GM12801 (cell line): Measurements from ENCODE around the gene MAB21L1.

ENCODE experiments used
- TF ChIP-seq, protein P1 (sequence below): IDR thresholded peaks from one replicate; pipeline ENCODE4 v1.5.1; 2011; ENCODE audit warnings: control low read depth; ENCODE audit not compliant: insufficient read length; ENCODE audit errors: extremely low read depth

Gene MAB21L1

GRCh38 chr13:35465371-35465770, 11.1 kb downstream of the MAB21L1 start:
- TF ChIP-seq, protein P1, sequence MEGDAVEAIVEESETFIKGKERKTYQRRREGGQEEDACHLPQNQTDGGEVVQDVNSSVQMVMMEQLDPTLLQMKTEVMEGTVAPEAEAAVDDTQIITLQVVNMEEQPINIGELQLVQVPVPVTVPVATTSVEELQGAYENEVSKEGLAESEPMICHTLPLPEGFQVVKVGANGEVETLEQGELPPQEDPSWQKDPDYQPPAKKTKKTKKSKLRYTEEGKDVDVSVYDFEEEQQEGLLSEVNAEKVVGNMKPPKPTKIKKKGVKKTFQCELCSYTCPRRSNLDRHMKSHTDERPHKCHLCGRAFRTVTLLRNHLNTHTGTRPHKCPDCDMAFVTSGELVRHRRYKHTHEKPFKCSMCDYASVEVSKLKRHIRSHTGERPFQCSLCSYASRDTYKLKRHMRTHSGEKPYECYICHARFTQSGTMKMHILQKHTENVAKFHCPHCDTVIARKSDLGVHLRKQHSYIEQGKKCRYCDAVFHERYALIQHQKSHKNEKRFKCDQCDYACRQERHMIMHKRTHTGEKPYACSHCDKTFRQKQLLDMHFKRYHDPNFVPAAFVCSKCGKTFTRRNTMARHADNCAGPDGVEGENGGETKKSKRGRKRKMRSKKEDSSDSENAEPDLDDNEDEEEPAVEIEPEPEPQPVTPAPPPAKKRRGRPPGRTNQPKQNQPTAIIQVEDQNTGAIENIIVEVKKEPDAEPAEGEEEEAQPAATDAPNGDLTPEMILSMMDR = no peak

DNA sequence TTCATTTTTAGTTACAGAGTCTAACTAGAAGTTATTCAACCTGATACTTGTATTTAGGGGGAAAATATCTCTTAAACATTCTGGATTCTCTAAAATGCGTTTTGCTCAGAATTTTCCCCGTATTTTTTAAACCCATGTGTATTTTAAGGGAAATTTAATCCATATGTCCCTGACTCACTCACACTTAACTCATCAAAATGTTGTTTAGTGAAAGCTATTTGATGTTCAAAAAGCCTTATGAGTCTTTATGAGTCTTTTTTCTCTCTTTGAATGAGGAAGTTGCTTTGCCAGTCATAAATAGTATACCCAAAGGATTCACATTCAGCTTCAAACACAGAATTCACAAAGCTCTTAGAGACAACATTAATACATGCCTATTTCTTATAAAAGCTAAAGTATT, 16.4 kb downstream of the MAB21L1 start:
- TF ChIP-seq, protein P1 = no peak

- TF ChIP-seq, protein P1 = no peak
Observed at GRCh38 chr13:35457258-35457657, 19.2 kb downstream of the MAB21L1 start.

DNA sequence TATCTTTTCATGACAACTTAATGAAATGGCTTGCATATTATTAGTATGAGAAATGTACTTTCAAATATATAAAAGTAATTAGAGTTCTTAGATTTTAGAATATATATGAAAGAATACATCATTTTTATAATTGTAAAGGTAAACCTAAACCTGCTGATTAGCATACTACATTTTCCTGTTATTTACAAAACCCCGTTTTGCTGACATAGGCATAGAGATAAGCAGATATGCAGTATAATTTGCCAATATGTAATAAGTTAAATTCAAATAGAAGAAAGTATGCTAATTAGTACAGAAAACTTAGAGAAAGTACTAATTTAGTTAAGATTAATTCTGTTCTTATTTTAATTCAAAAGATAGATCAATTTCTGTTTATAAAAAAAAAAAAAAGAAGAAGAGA, 21.5 kb downstream of the MAB21L1 start:
- TF ChIP-seq, protein P1 = no peak

GRCh38 chr13:35449821-35450220, 26.7 kb downstream of the MAB21L1 start:
- TF ChIP-seq, protein P1 = no peak

GRCh38 chr13:35448465-35448864, 28.0 kb downstream of the MAB21L1 start:
- TF ChIP-seq, protein P1 = no peak
